HEK293 (cell line): ENCODE data around the gene PRKCD.

Experiments used
- CTCF ChIA-PET: fragments of 350-600 bp; formaldehyde crosslinking; extraction: SDS; loops from one replicate; lab custom pipeline; 2021; ENCODE audit warnings: antibody characterized with exemption; lab: Yijun Ruan, JAX
- POLR2A ChIA-PET: fragments of 300-600 bp; formaldehyde crosslinking; extraction: SDS; loops from one replicate; lab custom pipeline; 2020; ENCODE audit warnings: antibody characterized with exemption, inconsistent platforms; lab: Yijun Ruan, JAX
- H3K27ac ChIP-seq: fragments of 200-500 bp; sonication (Bioruptor generic); 2 replicates; pipeline ENCODE4 v1.5.1; 2014; ENCODE audit warnings: low read depth, low read length, control low read depth, inconsistent platforms; ENCODE audit errors: extremely low read depth
- H3K36me3 ChIP-seq, 2 experiments: fragments of 200-500 bp in 1 of 2; sonication (Bioruptor generic) in 1 of 2; 1 replicate in 1 of 2; 2 replicates in 1 of 2; pipeline ENCODE4 v1.5.1; 2014 to 2017; ENCODE audit warnings: inconsistent platforms in 2 of 2, low read length in 2 of 2; ENCODE audit not compliant: control insufficient read depth in 2 of 2, insufficient read depth in 1 of 2
- H3K4me1 ChIP-seq: fragments of 200-500 bp; sonication (Bioruptor generic); 2 replicates; pipeline ENCODE4 v1.5.1; 2014; ENCODE audit warnings: mild to moderate bottlenecking, low read length, inconsistent platforms; ENCODE audit not compliant: control insufficient read depth, insufficient read depth
- H3K4me3 ChIP-seq: 2 replicates; pipeline ENCODE4 v1.5.1; 2011; ENCODE audit warnings: low read depth, mild to moderate bottlenecking, control low read depth, low read length, moderate library complexity
- H3K9me3 ChIP-seq: fragments of 200-500 bp; sonication (Bioruptor generic); 2 replicates; pipeline ENCODE4 v1.5.1; 2014; ENCODE audit warnings: low read depth, low read length, inconsistent platforms; ENCODE audit not compliant: control insufficient read depth, insufficient read depth
- EGR2 ChIP-seq: fragments of 450-650 bp; formaldehyde crosslinking; IDR thresholded peaks from 2 replicates; pipeline ENCODE4 v1.5.1; 2016; ENCODE audit warnings: low read depth, missing biosample characterization, missing genetic modification characterization
- KLF10 ChIP-seq: fragments of 450-650 bp; IDR thresholded peaks from 2 replicates; pipeline ENCODE4 v1.5.1; 2018; ENCODE audit warnings: missing biosample characterization, mild to moderate bottlenecking, missing genetic modification characterization
- KLF17 ChIP-seq: fragments of 450-650 bp; formaldehyde crosslinking; IDR thresholded peaks from 2 replicates; pipeline ENCODE4 v1.5.1; 2016; ENCODE audit warnings: missing biosample characterization, missing genetic modification characterization
- MYNN ChIP-seq: fragments of 450-650 bp; formaldehyde crosslinking; IDR thresholded peaks from 2 replicates; pipeline ENCODE4 v1.5.1; 2016; ENCODE audit warnings: missing biosample characterization, missing genetic modification characterization, borderline replicate concordance
- PRDM6 ChIP-seq: fragments of 450-650 bp; formaldehyde crosslinking; IDR thresholded peaks from 2 replicates; pipeline ENCODE4 v1.5.1; 2017; ENCODE audit warnings: missing biosample characterization, missing genetic modification characterization
- TCF7L2 ChIP-seq: IDR thresholded peaks from 2 replicates; pipeline ENCODE4 v1.6.1; 2011; ENCODE audit warnings: low read depth, mild to moderate bottlenecking, inconsistent platforms, low read length, moderate library complexity, borderline replicate concordance
- ZBTB20 ChIP-seq: fragments of 450-650 bp; formaldehyde crosslinking; IDR thresholded peaks from 2 replicates; pipeline ENCODE4 v1.5.1; 2016; ENCODE audit warnings: missing biosample characterization, missing genetic modification characterization
- ZFHX2 ChIP-seq: fragments of 450-650 bp; formaldehyde crosslinking; conservative IDR thresholded peaks from 2 replicates; pipeline ENCODE4 v1.5.1; 2016; ENCODE audit warnings: missing biosample characterization, missing genetic modification characterization
- ZNF121 ChIP-seq: fragments of 450-650 bp; formaldehyde crosslinking; IDR thresholded peaks from 2 replicates; pipeline ENCODE4 v1.5.1; 2016; ENCODE audit warnings: missing biosample characterization, missing genetic modification characterization
- ZNF174 ChIP-seq: fragments of 450-650 bp; formaldehyde crosslinking; IDR thresholded peaks from 2 replicates; pipeline ENCODE4 v1.5.0; 2017; ENCODE audit warnings: missing biosample characterization, mild to moderate bottlenecking, missing genetic modification characterization
- ZNF223 ChIP-seq: fragments of 450-650 bp; formaldehyde crosslinking; IDR thresholded peaks from 2 replicates; pipeline ENCODE4 v1.5.1; 2016; ENCODE audit warnings: missing biosample characterization, missing genetic modification characterization
- ZNF239 ChIP-seq: fragments of 450-650 bp; formaldehyde crosslinking; IDR thresholded peaks from 2 replicates; pipeline ENCODE4 v1.5.1; 2016; ENCODE audit warnings: missing biosample characterization, missing genetic modification characterization
- ZNF311 ChIP-seq: fragments of 450-650 bp; formaldehyde crosslinking; IDR thresholded peaks from 2 replicates; pipeline ENCODE4 v1.5.1; 2017; ENCODE audit warnings: missing biosample characterization, missing genetic modification characterization, borderline replicate concordance
- ZNF366 ChIP-seq: fragments of 450-650 bp; formaldehyde crosslinking; conservative IDR thresholded peaks from 2 replicates; pipeline ENCODE4 v1.5.1; 2016; ENCODE audit warnings: missing biosample characterization, missing genetic modification characterization
- ZNF391 ChIP-seq: fragments of 450-650 bp; formaldehyde crosslinking; IDR thresholded peaks from 2 replicates; pipeline ENCODE4 v1.5.1; 2016; ENCODE audit warnings: low read depth, missing biosample characterization, missing genetic modification characterization, borderline replicate concordance
- ZNF501 ChIP-seq: fragments of 450-650 bp; formaldehyde crosslinking; IDR thresholded peaks from 2 replicates; pipeline ENCODE4 v1.5.1; 2016; ENCODE audit warnings: missing biosample characterization, missing genetic modification characterization
- ZNF529 ChIP-seq: fragments of 450-650 bp; formaldehyde crosslinking; IDR thresholded peaks from 2 replicates; pipeline ENCODE4 v1.5.1; 2017; ENCODE audit warnings: missing genetic modification characterization, missing biosample characterization; ENCODE audit not compliant: insufficient replicate concordance
- ZNF548 ChIP-seq: fragments of 450-650 bp; formaldehyde crosslinking; IDR thresholded peaks from 2 replicates; pipeline ENCODE4 v1.5.1; 2016; ENCODE audit warnings: missing biosample characterization, missing genetic modification characterization
- ZNF580 ChIP-seq: fragments of 450-650 bp; formaldehyde crosslinking; IDR thresholded peaks from 2 replicates; pipeline ENCODE4 v1.5.1; 2016; ENCODE audit warnings: missing biosample characterization, missing genetic modification characterization
- ZNF621 ChIP-seq: fragments of 450-650 bp; formaldehyde crosslinking; IDR thresholded peaks from 2 replicates; pipeline ENCODE4 v1.5.1; 2017; ENCODE audit warnings: missing biosample characterization, missing genetic modification characterization
- ZNF76 ChIP-seq: fragments of 450-650 bp; formaldehyde crosslinking; IDR thresholded peaks from 2 replicates; pipeline ENCODE4; 2016; ENCODE audit warnings: low read depth, missing biosample characterization, missing genetic modification characterization, borderline replicate concordance
- ZXDB ChIP-seq: fragments of 450-650 bp; formaldehyde crosslinking; IDR thresholded peaks from 2 replicates; pipeline ENCODE4 v1.5.1; 2016; ENCODE audit warnings: missing biosample characterization, missing genetic modification characterization
- TF ChIP-seq, protein P1 (sequence below): fragments of 450-650 bp; formaldehyde crosslinking; IDR thresholded peaks from 2 replicates; pipeline ENCODE4 v1.5.1; 2017; ENCODE audit warnings: missing biosample characterization, missing genetic modification characterization
- TF ChIP-seq, protein P2 (sequence below): fragments of 450-650 bp; formaldehyde crosslinking; IDR thresholded peaks from 2 replicates; pipeline ENCODE4 v1.5.1; 2016; ENCODE audit warnings: missing biosample characterization, missing genetic modification characterization
- TF ChIP-seq, protein P3 (sequence below): fragments of 450-650 bp; formaldehyde crosslinking; IDR thresholded peaks from 2 replicates; pipeline ENCODE4 v1.5.1; 2017; ENCODE audit warnings: missing biosample characterization, missing genetic modification characterization
- TF ChIP-seq, protein P4 (sequence below): fragments of 450-650 bp; formaldehyde crosslinking; IDR thresholded peaks from 2 replicates; pipeline ENCODE4 v1.5.0; 2017; ENCODE audit warnings: missing biosample characterization, missing genetic modification characterization, borderline replicate concordance

PRKCD gene

DNA sequence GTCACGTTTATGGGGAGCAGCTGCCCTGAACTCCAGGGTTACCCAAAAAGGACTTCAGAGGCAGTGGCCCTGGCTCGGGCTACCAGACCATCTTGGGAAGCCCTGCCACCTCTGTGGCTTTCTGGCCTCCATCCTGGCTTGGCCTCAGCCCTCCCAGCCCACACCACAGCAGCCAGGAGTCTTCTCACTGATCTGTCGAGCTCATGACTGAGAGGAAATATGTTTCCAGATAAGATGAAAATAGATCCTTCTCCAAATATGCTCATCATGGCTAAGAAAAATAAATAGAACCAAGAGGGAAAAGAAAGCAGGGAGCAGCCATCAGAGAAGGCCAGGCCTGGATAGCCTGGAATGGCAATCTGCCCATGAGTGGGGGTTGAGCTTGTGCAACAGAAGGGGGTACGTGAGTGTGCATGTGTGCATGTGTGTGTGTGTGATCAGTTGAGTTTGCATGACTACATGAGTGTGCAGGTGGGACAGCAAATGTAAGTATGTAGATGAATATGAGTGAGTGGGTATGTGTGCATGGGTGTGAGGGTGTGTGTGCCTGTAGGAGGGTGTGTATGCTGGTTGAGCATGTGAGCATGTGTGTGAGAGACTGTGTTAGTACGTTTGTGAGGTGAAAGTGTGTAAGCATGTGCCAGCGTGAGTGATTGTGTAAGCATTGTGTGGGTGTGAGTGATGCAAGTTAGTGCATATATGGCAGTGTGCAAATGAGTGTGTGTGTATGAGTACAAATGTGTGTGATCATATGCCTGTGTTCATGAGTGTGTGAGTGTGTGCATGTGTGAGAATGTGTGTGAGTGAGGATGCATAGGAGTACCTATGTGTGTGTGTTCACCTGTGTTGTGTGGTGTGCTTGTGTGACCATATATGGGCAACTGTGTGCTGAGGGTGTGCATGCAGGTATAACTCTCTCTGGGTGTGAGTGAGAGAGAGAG, 20.8 kb upstream of the PRKCD start:
- Histone ChIP-seq H3K4me3 (no peak overlapping the region), H3K9me3 (no peaks in the 10 kb centered on the region), H3K4me1 (no peaks in the 10 kb centered on the region), H3K36me3 (no peaks in the 10 kb centered on the region), H3K27ac (no peak overlapping the region)
- CTCF ChIA-PET: interaction anchor here (0.5 to 2.0 kb wide), 5 partner anchors 14 to 57 kb away, joined by 3 to 4 read pairs (median 3); partner anchors contain the start of gene PRKCD
- POLR2A ChIA-PET: no interaction called here
- TF ChIP-seq ZNF366 (tag by site-specific recombination): no peak
- no peak for TF ChIP-seq KLF10 (tag by site-specific recombination)
- TF ChIP-seq, protein P1, sequence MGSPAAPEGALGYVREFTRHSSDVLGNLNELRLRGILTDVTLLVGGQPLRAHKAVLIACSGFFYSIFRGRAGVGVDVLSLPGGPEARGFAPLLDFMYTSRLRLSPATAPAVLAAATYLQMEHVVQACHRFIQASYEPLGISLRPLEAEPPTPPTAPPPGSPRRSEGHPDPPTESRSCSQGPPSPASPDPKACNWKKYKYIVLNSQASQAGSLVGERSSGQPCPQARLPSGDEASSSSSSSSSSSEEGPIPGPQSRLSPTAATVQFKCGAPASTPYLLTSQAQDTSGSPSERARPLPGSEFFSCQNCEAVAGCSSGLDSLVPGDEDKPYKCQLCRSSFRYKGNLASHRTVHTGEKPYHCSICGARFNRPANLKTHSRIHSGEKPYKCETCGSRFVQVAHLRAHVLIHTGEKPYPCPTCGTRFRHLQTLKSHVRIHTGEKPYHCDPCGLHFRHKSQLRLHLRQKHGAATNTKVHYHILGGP (tag by site-specific recombination): no peak
- no peak for TF ChIP-seq ZNF239 (tag by site-specific recombination)
- TF ChIP-seq ZNF529 (tag by site-specific recombination): no peak
- TF ChIP-seq, protein P2, sequence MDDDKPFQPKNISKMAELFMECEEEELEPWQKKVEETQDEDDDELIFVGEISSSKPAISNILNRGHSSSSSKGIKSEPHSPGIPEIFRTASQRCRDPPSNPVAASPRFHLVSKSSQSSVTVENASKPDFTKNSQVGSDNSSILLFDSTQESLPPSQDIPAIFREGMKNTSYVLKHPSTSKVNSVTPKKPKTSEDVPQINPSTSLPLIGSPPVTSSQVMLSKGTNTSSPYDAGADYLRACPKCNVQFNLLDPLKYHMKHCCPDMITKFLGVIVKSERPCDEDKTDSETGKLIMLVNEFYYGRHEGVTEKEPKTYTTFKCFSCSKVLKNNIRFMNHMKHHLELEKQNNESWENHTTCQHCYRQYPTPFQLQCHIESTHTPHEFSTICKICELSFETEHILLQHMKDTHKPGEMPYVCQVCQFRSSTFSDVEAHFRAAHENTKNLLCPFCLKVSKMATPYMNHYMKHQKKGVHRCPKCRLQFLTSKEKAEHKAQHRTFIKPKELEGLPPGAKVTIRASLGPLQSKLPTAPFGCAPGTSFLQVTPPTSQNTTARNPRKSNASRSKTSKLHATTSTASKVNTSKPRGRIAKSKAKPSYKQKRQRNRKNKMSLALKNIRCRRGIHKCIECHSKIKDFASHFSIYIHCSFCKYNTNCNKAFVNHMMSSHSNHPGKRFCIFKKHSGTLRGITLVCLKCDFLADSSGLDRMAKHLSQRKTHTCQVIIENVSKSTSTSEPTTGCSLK (tag by site-specific recombination): peak; percentile 69; the same call in 1 of the 2 replicates
- TF ChIP-seq ZBTB20 (tag by site-specific recombination): peak; percentile 41; the same call in 1 of the 2 replicates
- TF ChIP-seq, protein P3, sequence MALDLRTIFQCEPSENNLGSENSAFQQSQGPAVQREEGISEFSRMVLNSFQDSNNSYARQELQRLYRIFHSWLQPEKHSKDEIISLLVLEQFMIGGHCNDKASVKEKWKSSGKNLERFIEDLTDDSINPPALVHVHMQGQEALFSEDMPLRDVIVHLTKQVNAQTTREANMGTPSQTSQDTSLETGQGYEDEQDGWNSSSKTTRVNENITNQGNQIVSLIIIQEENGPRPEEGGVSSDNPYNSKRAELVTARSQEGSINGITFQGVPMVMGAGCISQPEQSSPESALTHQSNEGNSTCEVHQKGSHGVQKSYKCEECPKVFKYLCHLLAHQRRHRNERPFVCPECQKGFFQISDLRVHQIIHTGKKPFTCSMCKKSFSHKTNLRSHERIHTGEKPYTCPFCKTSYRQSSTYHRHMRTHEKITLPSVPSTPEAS (tag by site-specific recombination): peak; percentile 45
- no peak for TF ChIP-seq KLF17
- TF ChIP-seq ZNF76 (tag by site-specific recombination): no peak
- no peak for TF ChIP-seq ZNF223 (tag by site-specific recombination)
- TF ChIP-seq PRDM6 (tag by site-specific recombination): no peak
- TF ChIP-seq ZNF391 (tag by site-specific recombination): no peak
- TF ChIP-seq ZNF501: no peak
- TF ChIP-seq, protein P4, sequence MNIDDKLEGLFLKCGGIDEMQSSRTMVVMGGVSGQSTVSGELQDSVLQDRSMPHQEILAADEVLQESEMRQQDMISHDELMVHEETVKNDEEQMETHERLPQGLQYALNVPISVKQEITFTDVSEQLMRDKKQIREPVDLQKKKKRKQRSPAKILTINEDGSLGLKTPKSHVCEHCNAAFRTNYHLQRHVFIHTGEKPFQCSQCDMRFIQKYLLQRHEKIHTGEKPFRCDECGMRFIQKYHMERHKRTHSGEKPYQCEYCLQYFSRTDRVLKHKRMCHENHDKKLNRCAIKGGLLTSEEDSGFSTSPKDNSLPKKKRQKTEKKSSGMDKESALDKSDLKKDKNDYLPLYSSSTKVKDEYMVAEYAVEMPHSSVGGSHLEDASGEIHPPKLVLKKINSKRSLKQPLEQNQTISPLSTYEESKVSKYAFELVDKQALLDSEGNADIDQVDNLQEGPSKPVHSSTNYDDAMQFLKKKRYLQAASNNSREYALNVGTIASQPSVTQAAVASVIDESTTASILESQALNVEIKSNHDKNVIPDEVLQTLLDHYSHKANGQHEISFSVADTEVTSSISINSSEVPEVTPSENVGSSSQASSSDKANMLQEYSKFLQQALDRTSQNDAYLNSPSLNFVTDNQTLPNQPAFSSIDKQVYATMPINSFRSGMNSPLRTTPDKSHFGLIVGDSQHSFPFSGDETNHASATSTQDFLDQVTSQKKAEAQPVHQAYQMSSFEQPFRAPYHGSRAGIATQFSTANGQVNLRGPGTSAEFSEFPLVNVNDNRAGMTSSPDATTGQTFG (tag by site-specific recombination): 0 out of 2 replicates have a peak, but pooled peaks have one; percentile 14
- TF ChIP-seq ZNF548 (tag by site-specific recombination): no peak; the same call in 1 of the 2 replicates
- TF ChIP-seq MYNN (tag by site-specific recombination): no peak
- no peak for TF ChIP-seq ZNF621
- TF ChIP-seq ZNF311 (tag by site-specific recombination): 0 out of 2 replicates have a peak, but pooled peaks have one; percentile 73
- no peak for TF ChIP-seq ZNF121 (tag by site-specific recombination)
- TF ChIP-seq ZNF580 (tag by site-specific recombination): no peak
- TF ChIP-seq ZXDB (tag by site-specific recombination): no peak
- TF ChIP-seq EGR2 (tag by site-specific recombination): peak; percentile 88
- no peak for TF ChIP-seq ZNF174 (tag by site-specific recombination)
- peak; percentile 93 for TF ChIP-seq ZFHX2 (tag by site-specific recombination)
- TF ChIP-seq TCF7L2: no peak
